NCI-H2171 (cell line): Measurements from ENCODE around the gene BPHL.
"Not testable (repeated sequence)": the region's sequence is repeated elsewhere in the genome, so short reads cannot be mapped to it uniquely, and the experiment has no call there.

ENCODE experiments used
- DNase-seq: peaks from one replicate; lab custom pipeline; 2025; lab: John Stamatoyannopoulos, UW

The BPHL gene

DNA sequence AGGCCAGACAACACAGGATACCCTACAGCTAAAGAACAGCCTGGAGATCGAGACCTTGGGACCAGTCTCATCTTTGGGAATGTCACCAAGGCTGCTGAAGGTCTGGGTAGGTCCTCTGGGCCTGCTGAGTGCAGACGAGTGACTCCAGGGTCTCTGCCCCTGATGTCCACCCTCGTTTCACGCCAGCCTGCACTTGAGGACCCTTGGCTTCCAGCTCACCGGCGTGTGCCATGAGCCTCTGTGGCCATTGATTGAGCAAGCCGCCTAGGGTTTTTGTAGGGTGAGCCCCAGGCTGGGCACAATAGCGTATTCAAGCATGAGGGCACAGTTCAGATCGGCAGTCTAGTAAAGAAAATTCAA is 4.3 kb downstream of the BPHL start:
- no peak for DNase-seq

DNA sequence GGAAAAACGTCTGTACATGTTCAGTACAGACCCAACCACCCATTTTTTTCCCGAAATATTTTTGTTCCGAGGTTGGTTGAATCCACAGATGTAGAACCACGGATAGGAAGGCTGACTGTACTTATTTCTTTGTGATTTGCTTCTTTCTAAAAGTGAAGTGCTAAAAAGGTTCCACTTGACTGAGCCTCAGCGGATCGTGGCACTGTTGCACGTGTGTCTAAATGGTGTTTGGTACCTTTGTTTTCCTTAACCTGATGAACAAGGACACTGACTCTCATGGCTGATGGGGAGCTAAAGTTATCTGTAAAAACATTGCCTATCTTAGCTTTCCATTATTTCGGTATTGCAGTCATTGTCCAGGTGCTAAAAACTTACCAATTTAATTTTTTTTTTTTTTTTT is 6.2 kb downstream of the BPHL start:
- DNase-seq: no peak

DNA sequence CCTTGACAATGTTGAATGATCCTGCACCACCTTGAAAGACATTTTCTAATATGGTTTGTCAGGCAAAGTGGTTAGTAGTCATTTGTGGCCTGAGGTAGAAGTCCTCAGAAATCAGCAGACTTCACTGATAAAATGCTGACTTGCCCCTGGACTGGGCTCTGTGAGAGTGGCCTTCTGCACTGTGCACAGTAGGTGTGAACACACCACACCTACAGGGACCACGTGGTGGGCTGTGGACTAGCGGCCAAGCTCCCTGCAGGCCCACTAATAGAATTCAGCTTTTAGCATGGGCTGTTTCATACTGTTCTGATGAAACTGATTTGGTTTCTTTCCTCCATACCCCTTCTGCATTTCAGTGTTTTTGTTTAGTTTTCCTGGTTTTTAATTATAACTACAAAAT is 7.3 kb downstream of the BPHL start:
- DNase-seq: no peak

DNA sequence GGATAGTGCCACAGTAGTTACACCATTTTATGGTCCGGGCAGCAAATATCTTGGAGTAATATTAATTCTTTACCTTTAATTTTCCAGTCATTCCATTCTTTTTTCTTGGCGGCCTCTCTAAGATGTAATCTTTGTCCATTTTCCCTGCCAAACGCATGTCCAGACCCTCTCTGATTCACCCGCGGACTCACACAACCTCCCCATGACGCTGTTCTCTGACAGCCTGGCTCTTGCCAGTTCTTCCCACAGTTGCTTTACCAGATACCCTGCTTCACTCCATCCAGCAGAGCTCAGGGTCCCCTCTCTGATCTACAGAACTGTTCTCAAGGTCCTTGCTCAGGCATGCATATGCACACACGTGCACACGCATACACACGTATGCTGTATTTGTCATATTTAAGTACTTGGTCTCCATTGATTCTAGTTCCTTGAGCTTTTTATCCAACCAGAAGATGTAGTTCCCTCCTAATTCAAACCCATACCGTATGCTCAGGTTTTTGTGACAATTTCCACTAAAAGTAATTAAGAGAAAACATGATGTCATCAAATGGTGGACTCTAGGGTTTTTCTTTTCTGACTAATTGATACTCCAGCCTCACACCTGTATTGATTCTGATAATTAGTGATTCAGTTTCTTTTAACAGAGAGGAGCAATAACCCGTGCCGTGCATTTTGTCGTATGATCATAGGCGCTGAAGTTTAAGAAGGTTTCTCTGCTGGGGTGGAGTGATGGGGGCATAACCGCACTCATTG is 10.0 kb downstream of the BPHL start:
- DNase-seq: no peak

DNA sequence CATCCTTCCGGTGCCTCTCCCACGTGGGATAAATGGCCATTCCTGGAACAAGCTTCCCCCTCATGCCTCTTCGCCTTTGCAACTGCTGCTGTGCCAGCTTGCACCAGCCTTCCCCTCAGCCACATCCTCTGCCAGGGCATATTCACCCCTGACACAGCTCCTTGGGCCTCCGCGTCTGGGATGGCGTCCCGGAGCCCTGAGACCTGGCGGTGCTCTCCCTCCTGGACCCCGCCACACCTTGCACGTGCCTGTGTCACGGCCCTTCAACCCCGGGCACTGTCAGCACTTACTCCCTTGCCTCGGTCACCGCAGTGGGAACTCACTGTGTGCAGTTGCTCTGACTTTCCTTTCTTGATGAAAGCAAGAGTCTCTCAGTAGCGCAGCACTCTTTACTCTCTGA is 13.2 kb downstream of the BPHL start:
- DNase-seq: no peak

DNA sequence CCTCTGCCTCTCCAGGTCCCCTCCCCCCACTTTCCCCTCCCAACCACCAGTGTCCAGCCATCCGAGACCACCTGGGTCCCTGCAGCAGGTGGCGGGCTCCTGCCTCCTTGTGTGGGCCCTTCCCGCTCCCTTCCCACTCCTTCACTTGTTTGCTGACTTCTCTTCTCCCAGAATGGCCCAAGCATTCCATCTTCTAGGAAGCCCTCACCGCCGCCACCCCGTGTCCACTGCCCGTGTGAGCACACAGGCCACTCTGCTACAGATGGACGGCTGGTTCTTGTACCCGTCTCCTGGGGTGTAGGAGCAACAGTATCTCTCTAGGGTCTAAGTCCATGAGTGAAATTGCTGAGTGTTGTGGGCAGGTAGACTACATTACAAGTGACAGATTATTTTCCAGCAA is 15.0 kb downstream of the BPHL start:
- DNase-seq: no peak

DNA sequence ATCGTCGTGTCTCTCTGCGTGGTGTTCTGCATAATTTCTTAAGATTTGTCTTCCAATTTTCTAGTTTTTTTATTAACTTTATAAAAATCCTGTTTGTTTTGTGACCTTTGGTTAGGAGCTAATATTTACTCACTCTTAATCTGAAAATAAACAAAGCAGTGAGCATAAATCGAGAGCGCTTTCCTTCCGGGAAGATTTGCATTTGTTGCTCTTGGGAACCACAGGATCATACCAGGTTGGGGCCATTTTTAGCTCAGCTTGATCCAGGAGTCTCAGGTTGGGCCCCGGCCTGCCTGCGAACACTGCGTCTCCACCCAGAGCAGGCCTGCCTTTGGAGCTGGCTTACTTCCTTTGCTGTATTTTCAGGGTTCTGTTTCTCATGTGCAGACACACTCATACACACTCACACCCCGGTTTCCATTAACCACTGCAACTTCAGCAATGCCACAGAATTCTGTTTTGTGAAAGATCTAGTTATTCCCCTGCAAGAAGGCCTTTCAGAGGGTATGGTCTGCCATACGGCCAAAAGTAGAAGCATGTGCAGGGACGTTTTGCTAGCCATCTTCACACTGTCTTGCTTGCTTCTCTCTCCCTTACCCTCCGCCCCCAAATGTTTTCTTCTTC is 17.3 kb downstream of the BPHL start:
- DNase-seq: no peak

DNA sequence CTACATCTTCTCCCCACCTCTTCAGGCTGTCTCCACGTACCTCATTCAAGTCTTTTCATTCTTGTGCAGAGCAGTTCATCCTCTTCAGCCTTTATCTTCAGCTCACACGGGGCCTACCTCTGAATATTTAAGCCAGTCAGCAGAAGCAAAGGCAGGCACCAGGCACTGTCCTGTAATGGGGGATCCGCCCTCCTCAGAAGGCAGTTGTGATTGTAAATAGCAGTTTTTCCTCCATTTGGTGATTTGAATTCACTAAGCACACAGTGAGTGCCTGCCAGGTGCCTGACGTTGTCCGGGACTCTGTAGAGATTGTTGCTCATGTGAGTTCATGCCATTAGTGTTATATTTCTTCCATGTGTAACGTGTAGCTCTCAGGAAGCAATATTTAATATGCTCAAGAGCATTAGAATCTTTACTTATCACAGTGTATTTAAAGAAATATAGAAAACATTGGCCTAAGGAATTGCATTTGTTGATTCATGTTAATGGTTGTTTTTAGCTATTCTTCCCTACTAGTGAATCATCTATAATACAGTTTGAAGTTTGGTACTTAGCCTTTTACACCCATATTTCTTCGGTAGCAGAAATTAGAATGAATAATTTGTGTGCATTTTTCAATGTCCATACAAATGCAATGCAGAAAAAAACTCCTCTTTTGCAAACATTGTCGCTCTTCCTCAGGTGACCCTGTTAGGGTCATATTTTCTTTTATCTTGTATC is 17.9 kb downstream of the BPHL start:
- DNase-seq: no peak

DNA sequence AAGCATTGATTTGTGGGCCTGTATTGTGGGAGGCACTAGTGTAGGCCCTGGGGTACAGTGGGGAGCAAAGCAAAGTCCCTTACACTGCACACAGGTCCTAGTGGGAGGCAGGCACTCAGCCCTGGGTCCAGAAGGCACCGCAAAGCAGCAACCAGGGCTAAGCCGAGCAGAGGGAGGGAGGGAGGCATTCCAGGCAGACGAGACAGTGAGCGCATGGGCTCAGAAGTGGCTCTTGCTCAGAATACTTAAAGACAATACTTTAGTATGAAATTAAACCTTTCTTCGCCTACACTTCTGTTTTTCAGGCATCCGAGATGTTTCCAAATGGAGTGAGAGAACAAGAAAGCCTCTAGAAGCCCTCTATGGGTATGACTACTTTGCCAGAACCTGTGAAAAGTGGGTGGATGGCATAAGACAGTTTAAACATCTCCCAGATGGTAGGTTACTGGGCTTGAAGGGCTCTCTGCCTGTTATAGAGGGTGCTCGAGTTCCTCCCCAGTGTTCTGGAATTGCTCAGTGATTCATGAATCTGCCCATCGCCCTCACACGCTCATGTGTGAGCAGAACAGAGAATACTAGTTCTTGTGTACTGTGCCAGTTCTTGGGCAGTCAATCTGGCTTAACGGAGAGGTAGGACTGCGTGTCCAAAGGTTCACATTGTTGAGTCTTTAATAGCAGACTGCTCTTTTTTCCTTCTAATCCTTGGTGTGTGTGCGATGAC is 18.7 kb downstream of the BPHL start:
- DNase-seq: no peak

DNA sequence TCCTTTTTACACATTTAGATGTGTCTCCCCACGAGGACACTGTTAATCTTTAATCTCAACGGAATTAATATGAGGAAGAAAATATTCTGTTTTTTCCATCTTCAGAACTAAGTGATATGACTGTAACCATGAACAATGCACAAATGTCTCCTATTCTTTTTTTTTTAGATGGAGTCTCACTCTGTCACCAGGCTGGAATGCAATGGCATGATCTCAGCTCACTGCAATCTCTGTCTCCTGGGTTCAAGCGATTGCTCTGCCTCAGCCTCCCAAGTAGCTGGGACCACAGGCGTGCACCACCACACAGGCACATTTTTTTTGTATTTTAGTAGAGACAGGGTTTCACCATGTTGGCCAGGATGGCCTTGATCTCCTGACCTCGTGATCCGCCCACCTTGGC is 19.4 kb downstream of the BPHL start:
- not testable (repeated sequence) for DNase-seq

DNA sequence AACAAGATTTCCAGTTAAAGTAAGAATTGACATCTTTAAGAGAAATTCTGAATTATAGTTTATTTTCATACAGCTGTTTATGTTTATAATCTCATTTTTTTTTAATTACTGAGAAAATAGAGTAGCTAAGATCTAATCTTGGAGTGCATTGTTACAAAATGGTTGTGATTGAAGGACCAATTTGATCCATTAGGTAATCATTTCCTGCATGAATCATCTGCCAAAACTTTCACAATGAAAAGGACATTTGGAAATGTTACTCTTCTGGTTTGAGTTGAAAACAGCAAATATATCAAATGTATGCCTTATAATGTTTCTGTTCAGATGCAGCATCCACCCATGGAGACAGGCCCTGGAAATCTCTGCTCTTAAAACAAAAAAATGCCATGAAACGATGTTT is 19.8 kb downstream of the BPHL start:
- no peak for DNase-seq

DNA sequence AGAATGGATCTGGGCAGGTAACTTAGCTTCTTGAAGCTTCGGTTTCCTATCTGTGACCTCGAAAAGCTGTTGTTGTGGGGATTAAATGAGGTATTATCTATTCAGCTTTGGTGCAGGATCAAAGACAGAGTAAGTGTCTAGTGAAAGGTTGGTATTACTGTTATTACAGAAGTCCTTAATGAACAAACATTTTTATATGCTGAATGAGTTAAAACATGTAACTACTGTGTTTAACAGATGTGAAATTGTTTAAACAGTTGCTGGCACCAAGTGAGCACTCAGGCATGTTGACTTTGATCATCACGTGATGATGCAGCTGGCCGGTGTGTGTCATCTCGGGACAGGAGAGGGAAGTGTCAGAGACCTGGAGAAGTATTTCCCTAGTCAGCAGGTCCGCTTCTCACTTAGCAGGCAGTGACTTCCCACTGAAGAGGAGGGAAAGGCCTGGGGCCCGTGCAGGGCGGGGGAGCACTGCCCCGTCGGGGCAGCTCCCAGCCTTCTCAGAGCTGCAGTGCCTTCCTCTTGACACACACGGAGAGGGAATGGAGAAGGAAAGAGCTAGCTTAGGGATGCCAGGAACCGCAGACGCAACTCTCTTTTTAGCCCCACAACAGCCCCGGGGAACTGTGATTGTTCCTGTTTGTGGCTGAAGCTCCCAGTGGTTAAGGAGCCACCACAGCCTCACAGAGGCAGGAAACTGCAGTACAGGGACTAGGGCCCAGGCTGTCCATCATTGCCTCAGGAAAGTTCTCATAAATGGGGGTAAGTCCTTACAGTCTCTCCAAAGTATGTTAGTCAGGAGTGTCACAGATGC is 20.8 kb downstream of the BPHL start:
- DNase-seq: peak; percentile 27

DNA sequence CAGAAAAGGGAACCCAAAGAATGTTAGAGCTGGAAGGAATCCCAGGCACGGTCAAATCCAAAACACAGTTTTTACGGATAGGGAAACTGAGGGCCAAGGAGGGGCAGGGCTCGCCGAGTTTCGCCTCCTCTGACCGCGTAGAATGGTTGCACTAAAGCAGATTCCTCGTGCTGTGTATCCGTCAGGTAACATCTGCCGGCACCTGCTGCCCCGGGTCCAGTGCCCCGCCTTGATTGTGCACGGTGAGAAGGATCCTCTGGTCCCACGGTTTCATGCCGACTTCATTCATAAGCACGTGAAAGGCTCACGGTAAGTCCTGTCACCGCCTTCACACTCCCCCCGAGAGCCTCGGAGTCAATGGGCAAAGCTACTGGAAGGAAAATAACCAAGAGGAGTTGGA is 21.7 kb downstream of the BPHL start:
- DNase-seq: no peak

DNA sequence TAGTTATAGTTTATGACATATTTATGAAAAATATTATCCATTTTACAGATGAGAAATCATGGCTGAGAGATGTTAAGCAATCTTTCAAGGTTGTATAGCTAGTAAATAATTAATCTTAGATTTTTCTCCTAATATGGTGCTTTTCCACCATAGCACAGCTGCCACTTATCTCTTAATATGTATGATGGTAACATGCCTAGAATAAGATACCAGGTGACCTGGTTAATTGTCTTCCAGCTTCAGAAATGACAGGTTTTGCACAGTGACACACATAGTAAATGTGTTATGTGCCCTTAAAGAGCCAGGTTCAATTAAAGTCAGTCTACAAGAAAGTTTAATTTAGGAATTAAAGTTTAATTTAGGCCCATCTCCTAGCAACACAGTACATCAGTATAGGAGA is 24.0 kb downstream of the BPHL start:
- DNase-seq: no peak

DNA sequence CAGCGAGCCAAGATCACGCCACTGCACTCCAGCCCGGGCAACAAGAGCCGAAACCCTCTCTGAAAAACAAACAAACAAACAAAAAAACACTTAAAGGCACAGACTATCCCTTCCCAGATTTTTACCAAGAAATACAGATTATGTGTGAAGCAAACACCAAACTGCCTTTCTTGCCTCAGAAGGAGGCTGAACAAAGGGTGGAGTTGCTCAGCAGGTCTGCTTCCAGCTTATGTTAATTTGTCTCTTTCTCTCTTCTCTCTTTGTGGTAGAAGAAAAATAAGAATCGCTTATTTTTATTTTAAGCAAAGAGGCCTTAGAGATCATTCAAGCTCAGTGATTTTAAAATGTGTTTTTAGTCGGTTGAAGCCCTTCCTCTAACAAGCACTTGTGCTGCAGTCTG is 24.6 kb downstream of the BPHL start:
- no peak for DNase-seq

DNA sequence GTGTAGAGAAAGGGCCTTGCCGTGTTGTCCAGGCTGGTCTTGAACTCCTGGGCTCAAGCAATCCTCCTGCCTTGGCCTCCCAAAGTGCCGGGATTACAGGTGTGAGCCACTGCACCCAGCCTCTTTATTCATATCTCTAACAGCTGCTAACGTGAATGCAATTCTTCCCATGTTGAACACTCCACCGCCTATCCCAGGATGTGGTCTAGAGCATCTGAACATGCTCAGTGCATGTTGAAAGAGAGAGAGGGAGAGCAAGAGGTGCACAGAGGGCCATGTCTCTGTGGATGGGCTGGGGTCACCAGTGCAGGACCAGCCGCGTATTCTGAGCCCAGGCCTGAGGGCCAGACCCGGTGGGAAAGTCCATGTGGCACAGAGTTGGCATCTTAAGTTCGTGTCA is 26.1 kb downstream of the BPHL start:
- DNase-seq: no peak

DNA sequence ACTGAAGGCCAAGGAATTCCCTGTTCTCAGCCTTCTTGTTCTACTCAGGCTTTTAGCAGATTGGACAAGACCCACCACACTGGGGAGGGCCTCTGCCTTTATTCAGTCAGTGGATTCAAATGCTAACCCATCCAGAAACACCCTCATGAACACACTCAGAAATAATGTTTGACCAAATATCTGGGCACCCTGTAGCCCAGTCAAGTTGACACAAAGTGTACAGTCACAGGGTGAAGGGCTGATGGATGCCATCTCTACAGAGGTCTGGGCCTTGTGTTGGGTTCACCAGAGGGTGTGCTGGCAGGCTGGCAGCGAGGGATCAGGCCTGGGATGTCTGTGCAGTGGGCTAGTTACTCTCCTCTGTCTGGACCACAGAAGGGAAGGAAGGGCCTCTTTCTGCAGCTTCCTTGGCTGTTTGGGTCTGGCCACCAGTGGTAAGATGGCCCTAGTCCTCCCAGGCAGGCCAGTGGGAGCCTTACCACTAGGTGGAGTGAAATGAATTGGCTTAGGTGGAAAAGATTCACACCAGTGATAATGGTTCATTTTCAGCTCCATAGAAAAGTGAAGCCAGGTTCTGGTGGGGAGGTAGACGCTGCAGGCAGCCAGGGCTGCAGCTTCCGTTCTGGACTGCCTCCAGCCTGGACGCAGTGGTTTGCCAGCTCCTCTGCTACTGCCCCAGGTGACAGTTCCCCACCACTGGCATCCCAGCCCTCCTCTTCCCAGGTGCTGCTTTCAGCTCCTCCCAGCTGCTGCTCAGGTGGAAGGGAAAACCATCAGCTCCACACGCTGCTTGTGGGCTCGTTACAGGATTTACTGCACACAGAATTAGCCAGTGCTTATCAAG is 29.6 kb downstream of the BPHL start:
- DNase-seq: no peak

DNA sequence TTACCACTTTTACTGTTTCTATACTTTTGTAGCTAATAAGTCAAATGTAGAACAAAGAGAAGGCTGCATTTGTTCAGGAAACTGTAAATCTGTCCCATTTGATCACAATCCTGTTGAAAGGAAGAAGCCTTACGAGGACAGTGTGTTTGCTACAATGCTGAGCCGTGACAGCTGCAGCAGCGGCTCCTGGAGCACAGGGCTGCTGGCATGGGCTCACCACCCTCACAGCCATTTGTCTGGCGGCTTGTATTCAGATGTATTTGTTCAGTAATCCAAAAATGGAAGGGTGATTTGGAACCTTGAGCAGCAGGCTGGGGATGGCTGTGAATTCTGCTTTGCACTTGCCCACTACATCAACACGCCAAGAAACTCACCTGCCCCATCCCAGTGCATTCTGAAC is 33.2 kb downstream of the BPHL start:
- DNase-seq: no peak

DNA sequence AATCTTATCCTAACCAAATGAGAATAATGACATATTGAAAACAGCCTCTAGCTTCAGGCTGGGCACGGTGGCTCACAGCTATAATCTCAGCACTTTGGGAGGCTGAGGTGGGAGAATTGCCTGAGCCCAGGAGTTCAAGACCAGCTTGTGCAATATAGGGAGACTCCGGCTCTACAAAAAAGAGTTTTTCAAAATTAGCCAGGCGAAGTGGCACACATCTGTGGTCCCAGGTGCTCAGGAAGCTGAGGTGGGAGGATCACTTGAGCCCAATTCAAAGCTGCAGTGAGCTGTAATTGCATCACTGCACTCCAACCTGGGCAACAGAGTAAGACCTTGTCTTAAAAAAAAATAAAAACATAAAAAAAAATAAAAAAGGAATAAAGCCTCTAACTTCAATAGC is 34.2 kb downstream of the BPHL start:
- DNase-seq: no peak

DNA sequence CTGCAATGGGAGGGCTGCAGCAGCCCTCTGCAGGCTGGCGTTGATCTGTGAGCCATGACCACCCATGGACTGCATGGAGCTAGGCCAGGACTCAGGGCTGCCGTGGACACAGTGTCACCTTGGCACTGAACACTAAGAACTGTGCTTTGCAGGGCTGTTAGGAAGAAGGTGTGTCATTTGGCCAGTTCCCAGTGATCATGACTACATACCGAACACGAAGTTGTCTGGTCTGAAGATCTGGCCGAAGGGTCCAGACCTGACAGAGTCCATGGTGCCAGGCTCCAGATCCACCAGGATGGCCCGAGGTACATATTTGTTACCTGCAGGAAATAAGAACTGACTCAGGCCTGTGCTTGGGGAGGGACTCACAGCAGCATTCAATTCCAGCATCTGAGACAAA is 36.9 kb downstream of the BPHL start:
- not testable (repeated sequence) for DNase-seq
